HG02763 (cell line): ENCODE results near the gene LMO2.
A peak's percentile ranks its signal among the peaks of the same experiment; 100 is the strongest.
"Not testable (repeated sequence)": the region's sequence is repeated elsewhere in the genome, so short reads cannot be mapped to it uniquely, and the experiment has no call there.

Source experiments
- ATAC-seq: cut with Tn5 transposase; IDR thresholded peaks from one replicate; pipeline ENCODE4 v1.9.1; 2021; ENCODE audit warnings: mild to moderate bottlenecking, moderate library complexity; ENCODE audit not compliant: unreplicated experiment

The LMO2 gene

DNA sequence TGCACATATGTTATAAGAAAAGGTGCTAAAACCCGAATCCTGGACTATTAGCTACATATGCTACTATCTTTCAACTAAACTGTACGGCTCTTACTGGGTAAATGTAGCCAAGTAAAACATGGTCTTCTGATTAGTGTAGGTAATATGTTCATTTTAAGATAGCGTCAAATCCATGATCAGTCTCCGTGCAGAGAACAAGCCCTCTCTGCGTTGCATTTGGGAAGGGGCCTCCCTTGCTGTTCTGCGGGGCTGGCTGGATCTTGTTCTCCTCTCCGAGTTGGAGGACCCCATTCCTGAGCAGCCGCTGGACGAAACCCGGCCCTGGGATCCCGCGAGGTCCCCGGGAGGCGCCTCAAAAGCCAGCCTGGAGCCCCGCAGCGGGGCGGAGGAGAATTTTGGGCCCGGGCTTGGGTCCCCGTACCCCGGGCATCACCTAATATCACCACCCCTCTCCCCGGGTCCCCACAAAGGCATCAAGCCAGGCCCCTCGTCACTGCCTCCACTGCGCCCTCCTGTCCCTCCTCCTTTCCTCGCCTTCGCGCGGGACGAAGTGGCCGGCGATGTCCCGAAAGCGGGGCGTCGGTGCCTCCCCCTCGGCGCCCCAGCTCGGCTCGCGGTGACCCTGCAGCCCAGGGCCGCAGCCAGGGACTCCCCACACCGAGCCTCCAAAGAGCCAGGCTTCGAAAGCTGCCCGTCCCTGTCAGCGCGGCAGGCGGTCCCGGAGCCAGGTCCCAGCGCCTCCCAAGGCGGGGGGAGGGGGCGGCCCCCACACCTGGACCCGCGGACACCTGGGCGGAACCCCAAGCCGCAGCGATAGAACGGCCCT is 63.1 kb downstream of the LMO2 start:
- ATAC-seq: peak; percentile 28

DNA sequence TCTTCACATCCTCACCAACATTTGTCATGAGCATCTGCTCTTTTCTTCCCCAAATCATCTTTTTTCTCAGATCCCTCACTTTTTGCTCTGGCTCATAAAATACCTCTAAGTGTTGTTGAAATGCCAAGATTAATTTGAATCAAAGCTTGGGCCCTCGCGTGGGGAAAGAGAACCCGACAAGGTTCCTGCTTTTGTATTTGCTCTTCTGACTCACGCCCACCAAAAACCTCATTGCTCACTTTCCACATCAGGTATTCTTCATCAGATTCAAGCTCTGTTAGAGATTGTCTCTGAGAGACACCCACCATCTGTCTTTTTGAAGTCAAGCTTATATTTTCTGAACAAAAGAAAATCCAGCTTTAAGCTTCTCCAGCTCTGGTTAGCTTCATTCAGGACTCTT is 64.7 kb downstream of the LMO2 start:
- no peak for ATAC-seq

GRCh38 chr11:33825854-33826560 is 65.9 kb downstream of the LMO2 start:
- no peak for ATAC-seq

DNA sequence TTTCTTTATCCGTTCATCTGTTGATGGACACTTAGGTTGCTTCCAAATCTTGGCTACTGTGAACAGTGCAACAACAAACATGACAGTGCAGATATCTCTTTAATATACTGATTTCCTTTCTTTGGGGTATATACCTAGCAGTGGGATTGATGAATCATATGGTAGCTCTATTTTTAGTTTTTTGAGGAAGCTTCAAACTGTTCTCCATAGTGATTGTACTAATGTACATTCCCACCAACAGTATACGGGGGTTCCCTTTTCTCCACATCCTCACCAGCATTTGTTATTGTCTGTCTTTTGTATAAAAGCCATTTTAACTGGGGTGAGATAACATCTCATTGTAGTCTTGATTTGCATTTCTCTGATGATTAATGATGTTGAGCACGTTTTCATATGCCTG is 68.9 kb downstream of the LMO2 start:
- not testable (repeated sequence) for ATAC-seq

GRCh38 chr11:33819278-33820035 is 72.4 kb downstream of the LMO2 start:
- no peak for ATAC-seq
